GM18507 (cell line): ENCODE measurements around the gene GDF11.

Experiments
- DNase-seq: peaks from one replicate; pipeline ENCODE4 v3.0.0; 2011; ENCODE audit warnings: low read depth; ENCODE audit not compliant: insufficient read length; ENCODE audit errors: extremely low spot score
- FAIRE-seq: peaks from 2 replicates; lab custom pipeline; 2011; peaks lifted over from hg19 to GRCh38; lab: Jason Lieb, UNC

The GDF11 gene

DNA sequence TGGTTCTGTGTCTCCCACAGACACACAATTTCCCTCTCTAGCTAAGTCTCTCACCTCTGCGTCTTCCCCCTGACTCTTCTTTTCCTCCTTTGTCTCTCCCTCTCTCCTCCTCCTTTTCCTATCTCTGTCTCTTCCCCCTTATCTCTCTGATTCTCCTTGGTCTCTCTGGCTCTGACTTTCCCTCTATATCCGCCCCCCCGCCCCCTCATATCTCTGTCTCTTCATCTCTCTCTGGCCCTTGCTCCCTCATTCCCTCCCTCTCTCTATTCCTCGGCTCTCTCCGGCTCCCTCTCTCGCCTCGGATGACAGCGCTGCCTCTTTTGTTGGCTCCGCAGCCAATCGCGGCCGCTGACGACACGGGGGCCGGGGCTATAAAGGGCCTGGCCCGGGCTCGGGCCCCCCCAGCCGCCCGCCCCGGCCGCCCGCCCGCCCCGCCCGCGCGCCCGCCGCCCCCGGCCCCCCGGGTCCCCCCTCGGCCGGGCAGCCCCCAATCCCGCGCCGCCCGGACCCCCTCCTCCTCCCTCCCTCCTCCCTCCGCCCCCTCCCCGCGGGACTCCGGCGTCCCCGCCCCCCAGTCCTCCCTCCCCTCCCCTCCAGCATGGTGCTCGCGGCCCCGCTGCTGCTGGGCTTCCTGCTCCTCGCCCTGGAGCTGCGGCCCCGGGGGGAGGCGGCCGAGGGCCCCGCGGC, at the start of gene GDF11:
Gene GDF11 (plus strand): TSS at position 404 of the 687 bp plus-strand sequence. CDS start 195 bp downstream, at position 599.
- FAIRE-seq (peak; percentile 36), DNase-seq (no peak)

DNA sequence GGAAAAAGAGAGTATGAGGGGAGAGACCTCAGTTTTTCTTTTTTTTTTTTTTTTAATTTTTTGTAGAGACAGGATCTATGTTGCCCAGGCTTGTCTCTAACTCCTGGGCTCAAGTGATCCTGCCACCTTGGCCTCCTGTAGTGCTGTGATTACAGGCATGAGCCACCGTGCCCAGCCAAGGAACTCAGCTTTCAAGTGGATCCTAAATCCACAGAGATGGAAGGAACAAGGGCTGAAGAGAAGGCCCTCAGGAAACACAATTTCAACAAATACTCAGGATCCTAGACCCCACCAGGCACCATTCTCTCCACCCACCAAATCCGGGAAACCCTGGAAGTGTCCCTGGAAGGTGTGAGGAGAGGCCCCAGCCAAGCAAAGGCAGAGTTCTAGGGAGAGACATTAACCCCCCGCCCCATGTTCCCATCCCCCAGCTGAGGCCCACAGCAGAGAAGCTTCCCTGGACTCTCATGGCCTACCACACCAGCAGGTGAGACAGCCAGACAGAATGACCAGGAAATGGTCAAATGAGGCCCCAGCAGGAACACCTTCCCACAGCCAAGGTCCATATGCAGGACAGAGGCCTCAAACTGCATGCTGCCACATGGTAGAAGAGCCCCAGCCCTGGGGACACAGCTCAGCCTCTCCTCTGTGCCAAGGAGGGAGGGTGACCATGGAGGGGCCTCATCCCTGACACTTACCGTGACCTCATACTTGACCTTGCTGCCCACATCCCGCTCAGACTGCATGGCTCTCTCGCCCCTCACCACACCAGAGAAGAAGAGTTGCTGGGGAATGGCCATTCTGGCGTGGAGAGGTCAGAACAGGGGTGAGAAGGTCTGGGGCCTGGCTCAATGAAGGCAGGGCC, 49.4 kb upstream of the GDF11 start:
- FAIRE-seq: no peak

DNA sequence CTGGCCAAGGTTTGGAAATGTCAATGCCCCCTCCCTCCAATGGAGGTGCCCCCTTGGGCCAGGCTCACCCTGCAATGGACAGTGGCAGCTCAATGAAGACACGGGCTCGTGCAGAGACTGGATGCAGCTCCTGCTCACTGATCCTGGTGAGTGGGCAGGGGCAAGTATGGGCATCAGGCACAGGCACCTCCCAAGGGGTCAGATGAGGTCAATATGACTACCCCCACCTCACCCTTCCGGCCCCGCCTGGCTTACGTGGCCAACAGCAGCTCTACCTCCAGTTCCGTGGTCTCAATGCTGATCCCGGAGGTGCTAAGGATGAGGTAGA, 48.8 kb upstream of the GDF11 start:
- DNase-seq (no peak), FAIRE-seq (no peak)

More for the DNA sequence above, 49.4 kb upstream of the GDF11 start:
- DNase-seq: no peak

DNA sequence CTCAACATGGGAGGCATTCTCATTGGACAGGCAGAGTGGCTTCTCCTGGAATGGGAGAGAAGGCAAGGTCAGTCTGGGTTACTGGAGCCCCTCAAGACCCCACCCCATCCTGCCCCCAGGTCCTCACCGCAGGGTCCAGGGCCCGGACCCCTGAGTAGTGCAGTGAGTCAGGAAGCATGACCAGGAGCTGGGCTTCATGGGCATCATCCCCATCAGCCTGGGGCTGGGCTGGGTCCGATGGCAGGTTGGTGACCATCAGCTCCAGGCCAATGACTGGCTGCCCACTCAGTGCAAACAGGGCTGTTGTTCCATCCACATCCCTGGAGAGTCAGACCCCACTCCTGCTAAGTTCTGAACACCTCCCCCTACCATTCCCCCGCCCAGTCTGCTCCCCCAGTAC, 48.3 kb upstream of the GDF11 start:
- DNase-seq (no peak), FAIRE-seq (no peak)

DNA sequence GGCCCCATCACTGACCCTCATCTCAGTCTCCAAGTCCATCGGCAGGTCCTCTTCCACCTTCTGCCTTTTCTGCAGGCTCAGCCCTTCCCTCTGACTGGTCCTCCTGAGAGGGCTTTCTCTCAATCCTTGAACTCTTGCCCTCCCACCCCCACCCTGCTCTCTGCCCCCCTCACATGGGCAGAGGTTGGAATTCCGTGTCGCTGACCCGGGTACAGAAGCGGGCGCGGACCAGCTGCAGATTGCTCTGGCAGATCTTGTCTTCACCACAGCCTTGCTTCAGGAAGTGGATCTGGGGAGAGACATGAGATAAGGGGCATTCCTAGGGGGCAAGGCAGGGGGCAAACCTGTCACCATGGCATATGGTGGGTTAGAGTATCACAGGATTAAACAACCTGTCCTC, 47.6 kb upstream of the GDF11 start:
- no peak for DNase-seq
- FAIRE-seq: no peak

DNA sequence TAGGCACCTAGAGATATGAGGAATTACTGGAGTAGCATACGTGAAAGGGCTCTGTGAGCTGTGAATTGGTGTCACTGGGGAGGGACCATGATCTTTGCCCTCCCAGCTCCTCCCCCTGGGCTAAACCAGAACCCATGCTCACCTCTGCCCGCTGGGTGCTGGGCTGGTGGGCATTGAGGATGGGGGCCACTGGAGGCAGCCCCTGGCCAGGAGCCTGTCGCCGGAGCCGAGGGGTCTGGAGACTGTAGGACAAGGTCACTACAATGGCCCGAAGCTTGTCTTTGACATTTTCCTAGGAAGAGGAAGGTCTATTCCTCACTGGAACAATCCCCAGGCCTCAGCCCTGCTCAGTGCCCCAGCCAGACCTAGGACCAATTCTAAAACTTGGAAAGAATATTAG, 46.8 kb upstream of the GDF11 start:
- no peak for DNase-seq
- FAIRE-seq: no peak

DNA sequence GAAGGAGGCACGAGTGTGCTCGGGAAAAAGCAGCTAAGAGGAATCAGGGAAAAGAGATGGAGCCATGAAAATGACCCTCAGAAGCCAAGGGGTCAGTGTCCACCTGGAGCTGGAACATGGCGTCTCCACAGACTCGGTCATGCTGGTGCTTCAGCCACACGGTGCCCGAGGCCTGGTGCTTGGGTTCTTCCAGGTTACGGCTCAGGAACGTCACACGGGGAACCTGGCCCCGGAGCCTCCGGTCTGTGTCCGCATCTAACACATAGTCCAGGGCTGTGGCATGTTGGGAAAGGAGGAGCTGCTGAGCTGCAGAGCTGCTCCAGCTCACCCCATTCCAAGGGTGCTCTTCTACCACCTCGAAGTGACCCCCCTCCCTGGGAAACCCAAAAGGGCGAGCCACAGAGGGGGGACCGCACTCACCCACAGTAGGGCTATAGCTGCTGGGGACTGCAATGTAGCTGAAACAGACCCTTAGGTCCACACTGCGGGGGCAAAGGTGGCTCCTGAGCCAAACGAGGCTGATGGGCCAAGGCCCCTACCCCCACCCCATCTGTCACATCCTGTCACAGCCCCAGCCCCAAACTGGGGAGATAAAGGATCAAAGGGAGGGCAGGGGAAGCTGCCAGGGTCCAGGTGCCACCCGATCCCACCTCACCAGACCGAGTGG, 46.0 kb upstream of the GDF11 start:
- FAIRE-seq (no peak), DNase-seq (no peak)

DNA sequence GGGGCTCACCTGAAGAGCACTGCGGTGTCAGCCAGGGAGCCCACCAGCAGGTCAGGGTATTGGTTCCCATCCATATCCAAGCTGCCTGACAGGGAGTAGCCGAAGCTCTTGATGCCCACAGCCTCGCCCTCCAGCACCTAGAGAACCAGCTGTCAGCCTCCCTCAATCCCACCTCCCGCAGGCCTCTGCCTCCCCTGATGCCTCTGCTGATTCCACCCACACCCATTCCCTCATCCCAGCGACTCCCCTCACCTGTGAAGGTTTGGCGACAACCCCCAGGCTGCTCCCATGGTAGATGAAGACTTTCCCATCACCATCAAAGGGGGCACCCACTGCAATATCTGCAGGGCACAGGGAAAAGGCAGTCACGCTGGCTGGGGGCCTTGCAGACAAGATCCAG, 45.2 kb upstream of the GDF11 start:
- FAIRE-seq (no peak), DNase-seq (no peak)

DNA sequence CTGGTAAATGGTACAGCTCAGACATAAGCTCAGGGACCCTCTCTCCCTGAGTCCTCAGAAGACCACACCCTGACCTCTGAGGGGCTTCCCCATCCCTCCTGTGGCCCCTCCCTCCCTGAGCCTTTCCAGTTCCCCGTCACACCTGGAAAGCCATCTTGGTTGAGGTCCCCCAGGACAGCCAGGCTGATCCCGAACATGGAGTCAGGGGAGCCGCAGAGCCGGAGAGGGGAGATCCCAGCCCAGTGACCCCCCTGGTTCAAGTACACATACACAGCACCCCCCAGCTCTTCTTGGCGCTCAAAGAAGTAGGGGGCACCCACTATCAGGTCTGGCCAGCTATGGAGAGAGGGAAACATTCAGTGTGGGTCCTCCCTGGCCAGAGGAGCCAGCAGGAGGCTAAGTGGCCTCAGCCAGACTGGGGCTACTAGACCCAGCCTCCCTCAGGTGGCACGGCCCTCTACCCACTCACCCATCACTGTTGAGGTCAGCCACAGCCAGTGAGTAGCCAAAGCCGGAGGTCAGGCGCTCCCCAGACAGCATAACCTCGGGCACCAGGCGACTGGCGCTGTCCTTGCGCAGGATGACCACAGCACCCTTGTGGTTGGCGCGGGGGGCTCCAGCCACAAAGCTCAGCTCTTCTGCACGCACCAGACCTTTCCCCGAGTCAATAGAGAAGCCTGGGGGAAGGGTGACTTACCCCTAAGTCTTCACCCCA, 44.5 kb upstream of the GDF11 start:
- no peak for FAIRE-seq
- DNase-seq: no peak

DNA sequence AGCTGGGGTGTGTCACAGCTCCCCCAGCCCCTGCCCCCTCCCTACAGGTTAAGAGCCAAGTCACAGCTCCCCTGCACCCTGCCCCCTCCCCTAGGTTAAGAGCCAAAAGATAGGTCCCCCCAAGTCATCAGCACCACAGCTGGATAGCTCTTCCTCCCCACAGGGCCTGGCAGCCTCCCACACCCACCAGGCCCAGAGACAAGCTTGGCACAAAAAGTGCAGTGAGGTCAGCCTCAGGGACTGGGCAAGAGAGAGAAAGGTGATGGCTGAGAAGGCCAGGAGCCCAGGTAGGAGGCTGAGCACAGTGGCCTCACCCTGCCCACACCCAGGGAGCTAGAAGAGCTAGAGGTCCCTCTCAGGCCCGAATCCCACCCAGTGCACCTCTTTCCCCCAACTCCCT, 44.0 kb upstream of the GDF11 start:
- no peak for FAIRE-seq
- DNase-seq: no peak

DNA sequence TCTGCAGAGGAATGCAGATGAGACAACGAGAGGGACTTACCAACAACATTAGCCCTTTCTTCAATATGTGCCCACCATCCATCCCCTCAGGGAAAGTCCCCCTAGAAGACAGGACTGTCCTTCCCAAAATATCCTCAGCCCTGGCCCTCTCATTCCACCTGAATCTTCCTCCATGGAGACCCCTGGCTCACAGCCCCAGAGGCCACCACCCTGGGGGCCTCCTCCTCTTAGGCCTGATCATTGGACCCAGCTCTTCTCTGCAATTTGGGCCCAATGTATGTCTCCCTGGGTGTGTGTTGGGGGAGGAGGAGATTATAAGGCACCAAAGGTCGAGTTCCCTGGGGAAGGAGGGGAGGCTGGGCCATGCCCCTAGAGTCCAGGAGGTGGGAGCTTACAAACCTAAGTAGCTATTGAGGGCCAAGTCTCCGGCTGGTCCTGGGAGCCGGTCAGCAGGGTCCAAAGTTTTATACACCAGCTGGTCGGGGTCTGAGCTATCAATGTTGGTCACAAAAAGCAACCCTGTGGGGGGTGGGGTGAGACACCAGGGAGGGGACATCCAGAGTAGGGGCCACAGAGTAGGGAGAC, 43.4 kb upstream of the GDF11 start:
- DNase-seq: no peak
- FAIRE-seq: no peak

DNA sequence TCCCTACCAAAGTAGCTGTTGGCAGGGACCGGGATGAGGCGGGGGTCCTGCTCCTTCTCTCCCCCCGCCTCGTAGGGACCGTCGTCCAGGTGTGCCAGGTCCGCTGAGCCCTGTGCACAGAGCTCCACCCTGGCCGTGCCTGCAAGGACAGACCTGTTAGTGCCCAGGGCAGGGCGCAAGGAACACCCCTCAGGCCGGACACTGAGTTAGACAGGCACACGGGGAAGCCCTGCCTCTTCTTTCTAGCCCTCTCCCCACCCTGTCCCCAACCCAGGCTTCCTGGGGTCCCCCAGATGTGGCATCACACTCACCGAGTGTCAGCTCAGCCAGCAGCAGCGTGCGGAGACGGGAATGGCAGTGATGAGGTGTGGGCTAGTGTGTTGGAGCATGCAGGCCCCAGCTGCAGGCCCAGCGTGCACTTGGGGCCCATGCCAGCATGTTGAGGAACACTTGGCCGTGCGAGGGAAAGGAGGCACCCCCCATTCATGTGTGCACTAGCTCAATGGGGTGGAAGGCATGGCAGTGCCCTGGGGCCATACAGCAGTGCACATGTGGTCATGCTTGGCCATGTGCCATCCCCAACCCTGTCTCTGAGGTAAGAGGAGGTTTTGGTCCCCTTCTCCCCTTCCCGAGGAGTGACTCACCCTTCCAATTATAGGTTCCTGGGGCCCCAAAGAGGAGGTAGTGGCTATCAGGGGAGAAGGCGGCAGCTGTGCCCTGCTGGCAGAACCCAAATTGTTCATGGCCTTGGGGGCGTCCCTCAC, 42.5 kb upstream of the GDF11 start:
- FAIRE-seq (no peak), DNase-seq (no peak)

DNA sequence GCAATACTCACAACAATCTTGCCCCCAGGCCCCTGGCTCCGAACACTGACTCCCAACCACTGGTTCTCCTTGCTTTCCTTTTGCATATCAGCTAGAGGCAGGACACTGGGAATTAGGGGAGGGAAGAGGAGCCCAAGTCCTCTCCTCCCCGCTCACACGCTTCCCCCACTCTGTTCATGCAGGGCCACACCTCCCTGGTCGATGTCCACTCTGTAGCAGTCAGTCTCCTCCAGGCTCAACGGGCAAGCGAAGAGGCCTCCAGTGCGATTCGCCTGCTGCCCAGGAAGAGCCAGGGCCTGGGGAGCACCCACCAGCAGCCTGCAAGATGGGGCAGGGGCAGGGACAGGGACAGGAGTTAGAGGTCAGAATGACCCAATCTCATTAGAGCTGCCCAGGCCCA, 40.1 kb upstream of the GDF11 start:
- no peak for FAIRE-seq

DNA sequence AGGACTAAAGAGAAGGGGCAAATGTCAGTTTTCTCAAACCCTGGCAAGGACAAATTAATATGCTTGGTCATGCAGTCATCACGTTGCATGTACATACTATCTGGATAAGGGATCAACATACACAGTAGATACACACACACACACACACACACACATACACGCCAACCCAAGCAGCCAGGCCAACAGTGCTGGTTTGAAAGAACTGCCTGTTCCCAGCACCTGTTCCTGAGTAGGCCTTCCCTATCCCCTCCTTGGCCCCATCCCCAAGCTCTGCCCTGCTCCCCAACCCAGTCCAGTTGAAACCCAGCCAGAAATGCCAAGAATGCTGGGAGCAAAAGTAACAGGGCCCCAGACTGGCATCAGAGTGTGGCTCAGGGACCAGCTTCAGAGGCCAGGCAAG, 39.6 kb upstream of the GDF11 start:
- FAIRE-seq (no peak), DNase-seq (no peak)

More for the DNA sequence above, 40.1 kb upstream of the GDF11 start:
- DNase-seq: no peak

DNA sequence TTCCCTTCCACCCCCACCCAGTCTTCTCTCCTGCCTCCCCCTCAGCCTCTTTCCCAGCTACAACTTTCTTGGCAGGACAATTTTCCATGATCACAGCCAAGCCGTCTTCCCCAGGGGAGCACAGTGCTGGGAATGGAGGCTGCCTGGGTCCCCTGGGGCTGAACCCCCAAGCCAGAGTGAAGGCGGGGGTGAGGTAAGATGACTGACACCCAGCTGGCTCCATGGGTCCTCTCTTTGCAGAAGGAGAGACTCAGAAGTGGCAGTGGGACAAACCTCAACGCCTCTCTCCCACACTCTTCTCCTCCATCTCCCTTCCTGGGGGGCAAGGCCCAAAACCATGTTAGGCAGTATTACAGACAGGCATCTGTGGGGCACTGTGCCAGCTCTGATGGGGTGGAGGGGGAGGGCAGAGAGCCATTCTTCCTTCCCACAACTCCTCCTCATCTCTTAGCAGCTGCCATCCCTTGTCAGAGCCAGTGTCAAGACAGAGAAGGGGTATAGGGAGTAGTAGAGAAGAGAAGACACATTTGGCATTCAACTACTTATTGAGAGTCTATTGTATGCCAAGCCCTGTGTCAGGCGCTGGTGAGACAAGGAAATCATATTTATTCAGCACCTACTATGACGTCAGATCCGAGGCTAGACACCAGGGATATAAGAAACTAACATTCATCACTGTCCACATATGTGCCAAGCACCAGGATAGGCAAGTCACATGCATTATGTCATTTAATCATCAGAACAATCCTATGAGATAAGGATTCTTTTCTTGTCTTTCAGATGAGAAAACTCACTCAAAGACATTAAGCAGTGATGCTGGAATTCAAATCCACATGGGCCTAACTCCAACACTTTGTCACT, 38.8 kb upstream of the GDF11 start:
- no peak for FAIRE-seq
- no peak for DNase-seq

DNA sequence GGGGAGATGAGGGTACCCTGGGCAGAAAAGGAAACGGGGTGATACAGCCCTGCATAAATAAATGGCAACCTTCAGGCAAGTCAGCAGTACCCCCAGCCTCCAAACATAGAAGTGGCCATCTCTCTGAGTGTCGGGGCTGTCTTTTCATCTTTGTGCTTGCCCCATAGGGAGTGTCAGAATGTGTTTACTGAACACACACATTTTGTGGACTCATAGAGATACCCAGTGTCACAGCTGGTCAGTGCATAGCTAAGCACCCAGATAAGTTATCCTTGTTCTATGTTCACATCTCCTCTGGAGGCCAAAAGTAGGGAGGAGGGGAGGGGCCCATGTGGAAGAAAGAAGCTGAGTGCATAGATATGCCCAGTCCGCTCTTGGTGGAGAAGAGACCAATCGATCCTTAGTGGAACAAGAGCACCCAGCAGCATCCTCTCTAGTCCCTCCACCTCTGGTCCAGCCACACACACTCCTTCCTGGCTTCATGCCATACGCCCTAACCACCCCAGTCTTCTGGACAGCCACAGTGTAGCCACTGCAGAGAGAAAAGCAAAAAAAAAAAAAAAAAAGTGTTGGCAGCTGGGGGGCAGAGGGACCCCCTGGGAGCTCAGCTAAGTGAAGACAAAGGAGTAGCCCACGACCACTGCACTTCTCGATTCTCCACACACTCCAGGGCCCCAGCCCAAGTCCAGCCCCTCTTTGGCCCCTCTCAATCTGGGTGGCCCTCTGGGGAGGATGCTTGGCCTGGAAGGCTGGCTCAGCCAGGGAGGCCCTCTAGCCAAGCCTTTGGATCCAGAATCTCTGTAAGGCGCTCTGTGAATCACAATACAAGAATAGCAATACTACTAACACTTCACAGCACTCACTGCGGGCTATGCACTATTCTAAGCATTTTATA, 37.9 kb upstream of the GDF11 start:
- DNase-seq (no peak), FAIRE-seq (no peak)

DNA sequence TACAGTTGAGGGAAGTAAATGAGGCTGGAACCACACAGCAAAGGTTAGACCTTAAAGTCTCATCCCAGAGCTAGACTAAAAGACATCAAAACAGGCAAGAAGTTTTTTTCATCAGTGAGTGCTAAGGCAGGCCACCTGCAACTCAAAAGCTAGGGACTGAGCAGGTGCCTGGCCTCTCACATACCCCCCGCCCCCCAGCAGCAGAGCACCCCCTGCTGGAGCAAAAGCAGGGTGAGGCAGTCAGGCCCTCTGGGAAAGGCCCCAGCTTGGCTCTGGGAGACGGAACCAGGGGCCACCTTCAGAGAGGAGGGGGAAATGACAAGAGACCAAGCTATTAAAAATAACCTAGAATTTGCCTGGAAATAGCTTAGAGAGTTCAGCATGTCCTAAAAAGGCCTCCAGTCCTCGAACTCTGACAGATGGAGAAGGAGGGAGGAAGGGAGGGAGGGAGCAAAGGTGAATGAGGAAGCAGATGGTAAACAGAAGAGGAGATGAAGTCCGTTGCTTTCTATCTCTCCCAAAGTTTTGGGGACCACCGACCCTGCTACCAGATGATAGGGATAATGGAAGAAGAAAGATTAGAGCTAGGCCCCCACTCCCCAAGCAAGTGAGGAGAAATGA, 37.0 kb upstream of the GDF11 start:
- no peak for DNase-seq
- no peak for FAIRE-seq
